NCI-H1048 (cell line): Measurements from ENCODE around the gene MYO18B.

Experiments used
- DNase-seq: peaks from one replicate; lab custom pipeline; 2025; lab: John Stamatoyannopoulos, UW

Gene MYO18B

GRCh38 chr22:25714739-25715138, 27.2 kb upstream of the MYO18B start:
- DNase-seq, result no peak

- no peak for DNase-seq
These were observed 25.4 kb upstream of the MYO18B start for GRCh38 chr22:25716637-25717036.

- no peak for DNase-seq
These were observed 23.7 kb upstream of the MYO18B start for GRCh38 chr22:25718135-25718840.

- no peak for DNase-seq
These were observed 19.8 kb upstream of the MYO18B start for GRCh38 chr22:25722223-25722622.

- no peak for DNase-seq
These were observed 19.4 kb upstream of the MYO18B start for GRCh38 chr22:25722626-25723025.

- no peak for DNase-seq
These were observed 15.7 kb upstream of the MYO18B start for GRCh38 chr22:25726241-25726640.

GRCh38 chr22:25728071-25728470, 13.9 kb upstream of the MYO18B start:
- DNase-seq, result no peak

- DNase-seq, result no peak
These were observed 12.7 kb upstream of the MYO18B start for GRCh38 chr22:25729016-25729995.

- DNase-seq, result no peak
These were observed 6.3 kb upstream of the MYO18B start for GRCh38 chr22:25735650-25736049.

GRCh38 chr22:25736378-25737011, 5.5 kb upstream of the MYO18B start:
- DNase-seq, result no peak

- DNase-seq, result no peak
These were observed 2.2 kb upstream of the MYO18B start for GRCh38 chr22:25739659-25740344.

GRCh38 chr22:25742918-25743708, 1.1 kb downstream of the MYO18B start:
- DNase-seq, result no peak

- DNase-seq, result no peak
These were observed 2.7 kb downstream of the MYO18B start for GRCh38 chr22:25744694-25745093.

- DNase-seq, result no peak
These were observed 3.5 kb downstream of the MYO18B start for GRCh38 chr22:25745341-25746011.

GRCh38 chr22:25746012-25746373, 4.0 kb downstream of the MYO18B start:
- DNase-seq, result no peak

GRCh38 chr22:25747245-25747944, 5.4 kb downstream of the MYO18B start:
- no peak for DNase-seq

- no peak for DNase-seq
These were observed 6.2 kb downstream of the MYO18B start for GRCh38 chr22:25748140-25748539.

GRCh38 chr22:25748704-25749103, 6.7 kb downstream of the MYO18B start:
- no peak for DNase-seq

- no peak for DNase-seq
These were observed 7.6 kb downstream of the MYO18B start for GRCh38 chr22:25749420-25750169.
